SK-N-MC (cell line): Measurements from ENCODE around the gene SPTBN4.

Source experiments
- DNase-seq: peaks from one replicate; pipeline ENCODE4 v3.0.0-alpha.2; 2011; ENCODE audit warnings: low read depth, low spot score
- H3K27ac ChIP-seq: fragments of 200-600 bp; sonication (generic); 2 replicates; pipeline ENCODE4 v1.5.1; 2016; ENCODE audit warnings: mixed run types
- H3K36me3 ChIP-seq: fragments of 200-600 bp; sonication (generic); 2 replicates; pipeline ENCODE4 v1.6.1; 2017; ENCODE audit warnings: antibody characterized with exemption, low read length, mixed read lengths; ENCODE audit not compliant: insufficient read depth
- H3K4me3 ChIP-seq: fragments of 200-600 bp; sonication (generic); 2 replicates; pipeline ENCODE4 v1.5.1; 2016
- H3K9ac ChIP-seq: fragments of 200-600 bp; sonication (generic); 2 replicates; pipeline ENCODE4 v1.8.0; 2017; ENCODE audit warnings: mixed run types, mixed read lengths; ENCODE audit not compliant: insufficient read length
- H3K9me3 ChIP-seq: fragments of 200-600 bp; sonication (generic); 2 replicates; pipeline ENCODE4 v1.6.1; 2017; ENCODE audit warnings: low read depth, mild to moderate bottlenecking, antibody characterized with exemption, low read length, moderate library complexity, mixed read lengths
- EZH2 ChIP-seq: fragments of 200-600 bp; sonication (generic); IDR thresholded peaks from one replicate; pipeline ENCODE4 v1.6.1; 2017; ENCODE audit warnings: antibody characterized with exemption
- FOXP2 ChIP-seq: optimal IDR thresholded peaks from 2 replicates; pipeline ENCODE3; 2011; ENCODE audit warnings: mild to moderate bottlenecking, moderate library complexity; ENCODE audit not compliant: insufficient read depth; ENCODE audit errors: extremely low read length, control extremely low read depth
- POLR2AphosphoS5 ChIP-seq: IDR thresholded peaks from 2 replicates; pipeline ENCODE4 v1.6.1; 2012; ENCODE audit warnings: mild to moderate bottlenecking, low read depth, low read length, borderline replicate concordance

Gene SPTBN4

DNA sequence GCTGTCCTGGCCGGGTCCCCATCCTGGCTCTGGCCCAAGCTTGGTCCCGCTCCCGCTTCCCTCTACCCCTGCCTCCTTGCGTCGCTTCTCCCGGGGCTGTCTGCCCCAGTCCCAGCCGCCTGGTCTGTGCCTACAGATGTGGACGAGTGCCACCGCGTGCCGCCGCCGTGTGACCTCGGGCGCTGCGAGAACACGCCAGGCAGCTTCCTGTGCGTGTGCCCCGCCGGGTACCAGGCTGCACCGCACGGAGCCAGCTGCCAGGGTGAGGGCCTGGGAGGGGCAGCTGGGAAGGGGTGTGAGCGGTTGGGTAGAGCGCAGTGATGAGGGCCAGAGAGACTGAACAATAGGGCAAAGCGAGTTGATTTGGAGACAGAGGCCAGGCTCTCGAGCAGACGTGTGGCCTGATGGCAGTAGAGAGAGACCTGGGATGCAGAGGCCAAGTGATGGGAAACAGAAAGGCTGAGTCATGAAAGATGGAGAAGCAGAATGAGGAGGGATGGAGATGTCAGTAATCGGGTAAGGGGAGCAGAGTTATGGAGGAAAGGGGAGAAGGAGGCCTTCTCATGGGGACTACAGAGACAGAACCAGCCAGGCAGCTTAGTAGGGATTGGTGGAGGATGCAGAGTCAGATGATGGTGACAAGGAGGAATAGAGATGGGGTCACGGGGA, 143.7 kb downstream of the SPTBN4 start:
- TF ChIP-seq POLR2AphosphoS5 (peak; percentile 3; the same call in 1 of the 2 replicates), FOXP2 (no peak), EZH2 (no peak)
- no peak overlapping the region for H3K27ac ChIP-seq
- H3K4me3 ChIP-seq: peak overlapping the region; percentile 78
- H3K36me3 ChIP-seq: 0 out of 2 replicates have a peak, but pooled peaks cover 3% of the 10 kb centered on the region
- no peak for DNase-seq
- H3K9me3 ChIP-seq: no peaks in the 10 kb centered on the region
- no peak overlapping the region for H3K9ac ChIP-seq

GRCh38 chr19:40611096-40611495, 144.3 kb downstream of the SPTBN4 start:
- Histone ChIP-seq H3K27ac (no peak overlapping the region), H3K9me3 (no peaks in the 10 kb centered on the region), H3K36me3 (peaks cover 6% of the 10 kb centered on the region; the same call in 1 of the 2 replicates), H3K9ac (no peak overlapping the region), H3K4me3 (no peak overlapping the region)
- no peak for DNase-seq
- no peak for TF ChIP-seq FOXP2
- TF ChIP-seq POLR2AphosphoS5: no peak
- TF ChIP-seq EZH2: no peak

GRCh38 chr19:40611900-40612698, 145.3 kb downstream of the SPTBN4 start:
- no peaks in the 10 kb centered on the region for H3K9me3 ChIP-seq
- H3K36me3 ChIP-seq: peaks cover 11% of the 10 kb centered on the region; the same call in 1 of the 2 replicates
- no peak for DNase-seq
- H3K9ac ChIP-seq: no peak overlapping the region
- no peak overlapping the region for H3K27ac ChIP-seq
- TF ChIP-seq POLR2AphosphoS5 (no peak), EZH2 (no peak), FOXP2 (no peak)
- no peak overlapping the region for H3K4me3 ChIP-seq

- Histone ChIP-seq H3K9ac (peak overlapping the region; percentile 86), H3K27ac (peak overlapping the region; percentile 95)
- no peak for DNase-seq
These were observed 146.3 kb downstream of the SPTBN4 start for GRCh38 chr19:40612831-40613689.

DNA sequence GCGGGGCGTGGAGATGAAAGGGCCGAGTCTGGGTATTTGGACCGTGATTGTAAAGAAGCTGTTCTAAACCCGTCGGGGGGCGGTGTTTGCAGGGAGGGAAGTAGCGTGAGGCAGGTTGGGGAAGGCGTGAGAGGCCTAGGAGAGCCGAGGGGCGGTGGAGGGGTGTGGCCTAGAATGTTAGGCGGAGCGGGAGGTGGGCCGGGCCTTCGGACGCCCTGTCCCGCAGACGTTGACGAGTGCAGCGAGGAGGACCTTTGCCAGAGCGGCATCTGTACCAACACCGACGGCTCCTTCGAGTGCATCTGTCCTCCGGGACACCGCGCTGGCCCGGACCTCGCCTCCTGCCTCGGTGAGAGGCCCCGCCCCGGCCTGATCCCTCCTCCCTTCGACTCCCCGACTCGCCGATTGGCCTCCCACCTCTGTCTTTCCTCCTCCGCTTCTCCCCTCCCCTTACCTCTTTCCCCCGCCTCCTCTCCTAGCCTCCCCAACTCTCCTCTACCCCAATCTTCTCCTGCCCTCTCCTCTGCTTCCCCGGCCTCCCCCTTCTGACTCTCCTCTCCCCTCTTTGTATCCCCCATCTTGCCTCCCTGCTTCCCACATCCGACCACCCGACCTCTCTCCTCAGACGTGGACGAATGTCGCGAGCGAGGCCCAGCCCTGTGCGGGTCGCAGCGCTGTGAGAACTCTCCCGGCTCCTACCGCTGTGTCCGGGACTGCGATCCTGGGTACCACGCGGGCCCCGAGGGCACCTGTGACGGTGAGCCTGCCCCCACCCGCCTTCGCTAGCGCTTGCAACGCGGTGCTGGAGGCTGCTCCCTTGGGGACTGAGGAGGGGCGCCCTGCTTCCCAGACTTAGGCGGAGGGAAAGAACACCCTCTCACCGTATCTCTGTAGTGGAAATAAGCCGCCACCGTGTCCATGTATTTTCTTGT, 147.2 kb downstream of the SPTBN4 start:
- peak overlapping the region; percentile 95 for H3K27ac ChIP-seq
- TF ChIP-seq POLR2AphosphoS5: peak; percentile 25; the same call in 1 of the 2 replicates
- no peak for TF ChIP-seq FOXP2
- no peak for TF ChIP-seq EZH2
- peaks cover 15% of the 10 kb centered on the region for H3K36me3 ChIP-seq
- DNase-seq: no peak
- no peaks in the 10 kb centered on the region for H3K9me3 ChIP-seq
- peak overlapping the region; percentile 86 for H3K9ac ChIP-seq
- peak overlapping the region; percentile 97 for H3K4me3 ChIP-seq

More at GRCh38 chr19:40612831-40613689, 146.3 kb downstream of the SPTBN4 start:
- TF ChIP-seq POLR2AphosphoS5 (peak; percentile 64; the same call in 1 of the 2 replicates), EZH2 (no peak)
- H3K9me3 ChIP-seq: no peaks in the 10 kb centered on the region
- H3K4me3 ChIP-seq: peak overlapping the region; percentile 97
- peaks cover 11% of the 10 kb centered on the region; the same call in 1 of the 2 replicates for H3K36me3 ChIP-seq

DNA sequence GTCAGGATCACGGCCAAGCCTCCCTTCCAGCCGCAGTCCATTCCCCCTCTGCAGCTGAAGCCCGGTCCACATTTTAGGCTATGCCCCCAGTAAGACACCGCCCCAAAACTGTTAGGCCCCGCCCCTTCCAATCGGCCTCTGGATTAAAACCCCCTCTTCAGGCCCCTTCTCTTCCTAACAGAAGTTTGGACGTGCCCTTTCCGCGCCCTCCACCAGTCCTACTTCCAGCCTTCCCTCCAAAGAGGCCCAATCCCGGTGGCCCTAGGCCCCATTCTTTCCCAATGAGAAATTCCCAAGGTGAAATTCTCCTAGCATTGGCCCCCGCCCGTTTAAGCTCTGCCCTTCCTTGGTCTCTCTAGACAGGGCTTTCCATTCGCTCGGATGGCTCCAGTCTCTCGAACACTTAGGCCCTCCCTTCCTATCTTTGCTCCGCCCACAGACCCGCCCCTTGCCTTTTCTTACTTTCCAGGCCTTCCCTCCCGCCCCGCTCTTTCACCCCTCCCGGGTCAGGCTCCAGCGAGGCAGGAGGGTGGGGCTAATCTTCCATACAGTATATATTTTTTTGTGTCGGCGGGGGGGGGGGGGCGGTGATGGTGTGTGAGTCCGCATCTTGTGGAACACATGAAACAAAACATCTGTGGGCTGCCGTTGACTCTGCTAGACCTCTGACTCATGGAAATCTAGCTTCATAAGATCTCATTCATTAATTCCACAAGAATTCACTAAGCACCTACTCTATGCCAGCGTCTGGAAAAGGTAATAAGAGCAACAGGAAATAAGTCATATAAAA, 148.0 kb downstream of the SPTBN4 start:
- Histone ChIP-seq H3K4me3 (peak overlapping the region; percentile 97), H3K36me3 (peaks cover 23% of the 10 kb centered on the region), H3K9me3 (no peaks in the 10 kb centered on the region), H3K27ac (peak overlapping the region; percentile 95), H3K9ac (peak overlapping the region; percentile 68)
- peak; percentile 37 for TF ChIP-seq POLR2AphosphoS5
- no peak for TF ChIP-seq EZH2
- DNase-seq: peak; percentile 73

DNA sequence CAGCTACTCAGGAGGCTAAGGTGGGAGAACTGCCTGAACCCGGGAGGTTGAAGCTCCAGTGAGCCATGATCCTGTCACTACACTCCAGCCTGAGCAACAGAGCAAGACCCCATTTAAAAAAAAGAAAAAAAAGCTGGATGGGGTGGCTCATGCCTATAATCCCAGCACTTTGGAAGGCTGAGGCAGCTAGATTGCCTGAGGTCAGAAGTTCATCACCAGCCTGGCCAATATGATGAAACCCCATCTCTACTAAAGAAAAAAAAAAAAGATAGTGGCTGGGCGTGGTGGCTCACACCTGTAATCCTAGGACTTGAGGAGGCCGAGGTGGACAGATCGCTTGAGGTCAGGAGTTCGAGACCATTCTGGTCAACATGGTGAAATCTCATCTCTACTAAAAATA, 149.4 kb downstream of the SPTBN4 start:
- no peaks in the 10 kb centered on the region for H3K9me3 ChIP-seq
- no peak overlapping the region for H3K9ac ChIP-seq
- TF ChIP-seq EZH2 (no peak), FOXP2 (no peak), POLR2AphosphoS5 (no peak)
- H3K36me3 ChIP-seq: peaks cover 27% of the 10 kb centered on the region
- H3K4me3 ChIP-seq: no peak overlapping the region
- no peak overlapping the region for H3K27ac ChIP-seq
- DNase-seq: no peak
